ENCODE results near the gene CDCA7. TPM values are rescaled to one million over a fixed set of nuclear protein-coding genes. Genes with fewer than 3 reads are reported as not detected.

CDCA7 gene
- polyA plus RNA-seq, 3 donors from 2014 or later: 1.6 to 5.3 TPM; not detected in 1

DNA sequence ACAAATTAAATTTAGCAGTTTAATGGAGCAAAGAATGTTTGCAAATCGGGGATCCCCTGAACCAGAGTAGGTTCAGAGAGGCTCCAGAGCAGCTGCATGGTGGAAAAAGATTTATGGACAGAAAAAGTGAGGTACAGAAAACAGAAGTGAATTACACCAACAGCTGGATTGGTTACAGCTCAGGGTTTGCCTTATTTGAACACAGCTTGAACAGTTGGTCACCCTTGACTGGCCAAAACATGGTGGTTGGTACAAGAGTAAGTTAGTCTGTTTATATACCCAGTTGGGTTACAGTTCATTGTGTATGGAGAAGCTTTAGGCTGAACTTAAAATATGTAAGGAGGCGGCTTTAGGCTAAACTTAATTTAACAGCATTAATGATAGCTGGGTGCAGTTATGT is 5.4 kb upstream of the CDCA7 start:
- H3K9me3 Mint-ChIP-seq: peaks cover 1 to 14% (median 6%) of the 10 kb centered on the region in 6 donors

DNA sequence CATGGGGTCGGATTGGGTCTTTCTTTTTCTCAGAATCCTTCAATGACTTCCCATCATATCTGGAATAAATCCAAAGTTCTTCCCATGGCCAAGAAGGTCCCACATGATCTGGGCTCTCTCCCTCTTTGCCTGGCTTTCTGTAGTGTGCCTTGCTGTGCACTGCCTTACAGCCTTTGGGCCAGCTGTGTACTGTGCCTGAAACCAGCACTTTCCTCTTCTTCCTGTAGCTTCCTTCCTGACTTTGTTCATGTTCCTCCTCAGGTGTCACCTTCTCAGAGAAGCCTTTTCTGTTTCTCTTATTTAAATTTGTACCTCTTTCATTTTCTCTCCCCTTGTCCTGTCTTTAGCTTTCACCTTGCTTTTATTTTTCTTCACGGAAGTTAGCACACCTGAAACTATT is 4.3 kb upstream of the CDCA7 start:
- no peak overlapping the region for H3K4me3 Mint-ChIP-seq
- H3K27ac Mint-ChIP-seq: no peak overlapping the region
- peaks cover 7 to 10% of the 10 kb centered on the region in 2 donors for H3K4me1 Mint-ChIP-seq
- H3K9me3 Mint-ChIP-seq: peaks cover 0 to 12% (median 5%) of the 10 kb centered on the region in 6 donors
- H3K36me3 Mint-ChIP-seq: peaks cover 0 to 4% (median 0%) of the 10 kb centered on the region in 3 donors
- peaks cover 6 to 20% (median 7%) of the 10 kb centered on the region in 3 donors for H3K27me3 Mint-ChIP-seq (ENCODE audit: low read depth in 3 of 3)
- no peak for DNase-seq

More for the DNA sequence above, 5.4 kb upstream of the CDCA7 start:
- Mint-ChIP-seq H3K4me1 (peaks cover 5 to 7% of the 10 kb centered on the region in 2 donors), H3K4me3 (no peak overlapping the region), H3K27me3 (ENCODE audit: low read depth in 3 of 3) (peaks cover 5 to 19% (median 6%) of the 10 kb centered on the region in 3 donors), H3K36me3 (peaks cover 0 to 4% (median 0%) of the 10 kb centered on the region in 3 donors), H3K27ac (no peak overlapping the region)
- DNase-seq: no peak

GRCh38 chr2:173351879-173352278 is 2.8 kb upstream of the CDCA7 start:
- DNase-seq: no peak
- peaks cover 6 to 23% (median 7%) of the 10 kb centered on the region in 3 donors for H3K27me3 Mint-ChIP-seq (ENCODE audit: low read depth in 3 of 3)
- no peak overlapping the region for H3K4me3 Mint-ChIP-seq
- H3K27ac Mint-ChIP-seq: no peak overlapping the region
- peaks cover 0 to 2% (median 0%) of the 10 kb centered on the region in 6 donors for H3K9me3 Mint-ChIP-seq
- no peaks in the 10 kb centered on the region for H3K36me3 Mint-ChIP-seq
- peaks cover 13 to 18% of the 10 kb centered on the region in 2 donors for H3K4me1 Mint-ChIP-seq

GRCh38 chr2:173353556-173353955 is 1.1 kb upstream of the CDCA7 start:
- Mint-ChIP-seq H3K36me3 (no peaks in the 10 kb centered on the region), H3K27ac (no peak overlapping the region), H3K9me3 (peaks cover 0 to 2% (median 0%) of the 10 kb centered on the region in 6 donors), H3K4me3 (peak overlapping the region in 3 of 5 donors; percentile 87 to 92 (median 88)), H3K27me3 (ENCODE audit: low read depth in 3 of 3) (peaks cover 6 to 28% (median 7%) of the 10 kb centered on the region in 3 donors), H3K4me1 (peaks cover 13 to 18% of the 10 kb centered on the region in 2 donors)
- DNase-seq: no peak

GRCh38 chr2:173354073-173354581 is 545 bp upstream of the CDCA7 start:
- Mint-ChIP-seq H3K4me1 (peaks cover 13 to 18% of the 10 kb centered on the region in 2 donors), H3K4me3 (peak overlapping the region; percentile 84 to 92 (median 87)), H3K27ac (no peak overlapping the region), H3K36me3 (no peaks in the 10 kb centered on the region), H3K27me3 (ENCODE audit: low read depth in 3 of 3) (peaks cover 6 to 28% (median 7%) of the 10 kb centered on the region in 3 donors), H3K9me3 (peaks cover 0 to 2% (median 0%) of the 10 kb centered on the region in 6 donors)
- peak in 1 of 3 donors; percentile 15 for DNase-seq

- peak overlapping the region; percentile 81 to 85 (median 84) for H3K4me3 Mint-ChIP-seq
- DNase-seq: peak; percentile 6 to 30 (median 28)
- peaks cover 0 to 2% (median 0%) of the 10 kb centered on the region in 6 donors for H3K9me3 Mint-ChIP-seq
- H3K4me1 Mint-ChIP-seq: peaks cover 13 to 18% of the 10 kb centered on the region in 2 donors
- no peak overlapping the region for H3K27ac Mint-ChIP-seq
- H3K27me3 Mint-ChIP-seq (ENCODE audit: low read depth in 3 of 3): peaks cover 6 to 28% (median 7%) of the 10 kb centered on the region in 3 donors
- no peaks in the 10 kb centered on the region for H3K36me3 Mint-ChIP-seq
Measured at GRCh38 chr2:173355132-173355865, 627 bp downstream of the CDCA7 start.

DNA sequence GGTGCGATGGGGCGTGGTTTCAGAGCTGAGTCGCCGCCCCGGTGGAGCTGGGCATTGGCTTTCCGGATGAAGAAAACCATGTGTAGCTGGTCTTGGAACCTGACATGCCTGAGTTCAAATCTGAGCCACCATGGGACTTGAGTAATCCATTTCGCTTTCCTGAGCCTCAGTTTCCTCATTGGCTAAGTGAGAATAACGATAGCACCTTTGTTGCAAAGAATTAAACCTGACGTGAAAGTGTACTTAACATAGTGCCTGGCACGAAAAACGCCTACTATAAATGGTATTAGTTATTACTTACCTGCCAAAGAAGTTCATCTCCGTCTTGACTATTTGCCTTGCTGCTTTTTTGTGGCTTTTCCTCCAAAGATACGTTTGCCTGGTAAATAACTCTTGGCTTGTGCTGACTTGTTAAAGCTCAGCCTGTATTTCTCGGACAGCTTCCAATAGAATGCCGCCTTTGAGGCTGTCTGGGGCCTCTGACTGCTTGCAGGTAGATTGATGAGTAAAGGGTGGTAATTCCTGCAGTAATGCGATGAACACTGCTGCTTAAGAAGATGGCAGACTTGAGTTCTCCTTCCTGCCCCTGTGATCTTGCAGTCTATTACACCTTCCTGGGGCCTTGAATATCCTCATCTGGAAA is 1.3 kb downstream of the CDCA7 start:
- Mint-ChIP-seq H3K4me3 (peak overlapping the region; percentile 81 to 85 (median 84)), H3K27ac (no peak overlapping the region), H3K27me3 (ENCODE audit: low read depth in 3 of 3) (peaks cover 6 to 28% (median 7%) of the 10 kb centered on the region in 3 donors), H3K4me1 (peaks cover 13 to 18% of the 10 kb centered on the region in 2 donors), H3K9me3 (no peaks in the 10 kb centered on the region), H3K36me3 (no peaks in the 10 kb centered on the region)
- DNase-seq: no peak

- DNase-seq: no peak
- H3K9me3 Mint-ChIP-seq: no peaks in the 10 kb centered on the region
- no peak overlapping the region for H3K4me3 Mint-ChIP-seq
- no peak overlapping the region for H3K27ac Mint-ChIP-seq
- peaks cover 6 to 24% (median 7%) of the 10 kb centered on the region in 3 donors for H3K27me3 Mint-ChIP-seq (ENCODE audit: low read depth in 3 of 3)
- H3K4me1 Mint-ChIP-seq: peaks cover 13 to 18% of the 10 kb centered on the region in 2 donors
- H3K36me3 Mint-ChIP-seq: no peaks in the 10 kb centered on the region
Measured at GRCh38 chr2:173357346-173357745, 2.7 kb downstream of the CDCA7 start.

- no peaks in the 10 kb centered on the region for H3K36me3 Mint-ChIP-seq
- H3K4me3 Mint-ChIP-seq: peak overlapping the region in 1 of 5 donors; percentile 16
- H3K27ac Mint-ChIP-seq: no peak overlapping the region
- peaks cover 4 to 19% (median 4%) of the 10 kb centered on the region in 3 donors for H3K27me3 Mint-ChIP-seq (ENCODE audit: low read depth in 3 of 3)
- peaks cover 13 to 18% of the 10 kb centered on the region in 2 donors for H3K4me1 Mint-ChIP-seq
- DNase-seq: no peak
- H3K9me3 Mint-ChIP-seq: no peaks in the 10 kb centered on the region
Measured at GRCh38 chr2:173358616-173359015, 3.9 kb downstream of the CDCA7 start.

DNA sequence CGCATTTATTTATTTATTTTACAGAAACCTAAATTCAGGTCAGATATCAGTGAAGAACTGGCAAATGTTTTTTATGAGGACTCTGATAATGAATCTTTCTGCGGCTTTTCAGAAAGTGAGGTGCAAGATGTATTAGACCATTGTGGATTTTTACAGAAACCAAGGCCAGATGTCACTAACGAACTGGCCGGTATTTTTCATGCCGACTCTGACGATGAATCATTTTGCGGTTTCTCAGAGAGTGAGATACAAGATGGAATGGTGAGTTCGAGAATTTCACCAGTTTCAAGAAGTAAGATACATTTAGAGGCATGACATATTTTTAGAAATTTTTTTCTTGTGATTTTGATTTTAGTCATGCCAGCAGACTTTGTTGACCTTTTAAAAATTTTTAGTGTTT is 4.6 kb downstream of the CDCA7 start:
- Mint-ChIP-seq H3K4me3 (peak overlapping the region in 1 of 5 donors; percentile 16), H3K9me3 (no peaks in the 10 kb centered on the region), H3K36me3 (peaks cover 0 to 4% (median 0%) of the 10 kb centered on the region in 3 donors), H3K27me3 (ENCODE audit: low read depth in 3 of 3) (peaks cover 0 to 13% (median 3%) of the 10 kb centered on the region in 3 donors), H3K4me1 (peaks cover 9 to 12% of the 10 kb centered on the region in 2 donors), H3K27ac (no peak overlapping the region)
- peak in 1 of 3 donors; percentile 19 for DNase-seq

- no peaks in the 10 kb centered on the region for H3K9me3 Mint-ChIP-seq
- no peak overlapping the region for H3K27ac Mint-ChIP-seq
- H3K27me3 Mint-ChIP-seq (ENCODE audit: low read depth in 3 of 3): peaks cover 0 to 1% (median 1%) of the 10 kb centered on the region in 3 donors
- H3K4me1 Mint-ChIP-seq: peaks cover 0 to 8% of the 10 kb centered on the region in 2 donors
- no peak for DNase-seq
- no peak overlapping the region for H3K4me3 Mint-ChIP-seq
- H3K36me3 Mint-ChIP-seq: peaks cover 0 to 3% (median 0%) of the 10 kb centered on the region in 3 donors
Measured at GRCh38 chr2:173370198-173370597, 15.5 kb downstream of the CDCA7 start.

DNA sequence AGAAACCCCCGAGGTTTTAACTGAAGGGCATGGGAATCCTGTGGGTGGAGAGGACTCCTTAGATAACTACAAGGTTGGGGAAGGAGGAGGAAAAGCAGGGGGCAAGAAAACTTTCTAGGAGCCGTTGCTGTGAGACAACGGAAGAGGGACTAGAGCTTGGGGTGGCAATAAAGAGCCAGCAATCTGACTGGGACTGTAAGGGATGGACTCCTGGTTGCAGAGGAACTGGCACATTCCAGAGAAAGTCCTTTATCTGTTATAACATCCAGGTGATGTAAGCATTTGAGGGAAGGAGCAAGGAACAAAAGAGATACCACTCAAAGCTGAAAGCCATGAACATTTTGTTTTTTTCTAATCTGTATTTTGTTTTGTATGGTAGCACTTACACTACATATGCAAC is 16.4 kb downstream of the CDCA7 start:
- H3K4me1 Mint-ChIP-seq: peaks cover 0 to 8% of the 10 kb centered on the region in 2 donors
- H3K9me3 Mint-ChIP-seq: no peaks in the 10 kb centered on the region
- no peaks in the 10 kb centered on the region for H3K36me3 Mint-ChIP-seq
- H3K4me3 Mint-ChIP-seq: no peak overlapping the region
- no peak overlapping the region for H3K27ac Mint-ChIP-seq
- DNase-seq: no peak
- H3K27me3 Mint-ChIP-seq (ENCODE audit: low read depth in 3 of 3): peaks cover 0 to 1% (median 1%) of the 10 kb centered on the region in 3 donors

GRCh38 chr2:173373290-173373689 is 18.6 kb downstream of the CDCA7 start:
- H3K27me3 Mint-ChIP-seq (ENCODE audit: low read depth in 3 of 3): peaks cover 0 to 1% (median 1%) of the 10 kb centered on the region in 3 donors
- DNase-seq: no peak
- no peak overlapping the region for H3K4me3 Mint-ChIP-seq
- H3K27ac Mint-ChIP-seq: no peak overlapping the region
- H3K4me1 Mint-ChIP-seq: peaks cover 0 to 8% of the 10 kb centered on the region in 2 donors
- H3K36me3 Mint-ChIP-seq: no peaks in the 10 kb centered on the region
- no peaks in the 10 kb centered on the region for H3K9me3 Mint-ChIP-seq

DNA sequence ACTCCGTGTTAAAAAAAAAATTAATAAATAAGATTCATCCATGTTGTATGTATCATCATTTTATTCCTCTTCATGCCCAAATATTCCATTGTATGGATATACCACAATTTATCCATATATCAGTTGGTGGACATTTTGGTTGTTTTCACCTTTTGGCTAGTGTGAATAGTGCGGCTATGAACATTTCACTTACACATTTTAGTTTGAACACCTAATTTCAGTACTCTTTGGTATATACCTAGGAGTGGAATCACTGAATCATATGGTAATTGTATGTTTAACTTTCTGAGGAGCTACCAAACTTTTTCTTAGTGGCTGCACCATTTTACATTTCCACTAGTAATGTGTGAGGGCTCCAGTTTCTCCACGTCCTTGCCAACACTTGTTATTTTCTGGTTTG is 20.0 kb downstream of the CDCA7 start:
- H3K4me1 Mint-ChIP-seq: peaks cover 0 to 8% of the 10 kb centered on the region in 2 donors
- H3K9me3 Mint-ChIP-seq: no peaks in the 10 kb centered on the region
- DNase-seq: no peak
- H3K27me3 Mint-ChIP-seq (ENCODE audit: low read depth in 3 of 3): peaks cover 0 to 1% (median 1%) of the 10 kb centered on the region in 3 donors
- H3K27ac Mint-ChIP-seq: no peak overlapping the region
- H3K36me3 Mint-ChIP-seq: no peaks in the 10 kb centered on the region
- H3K4me3 Mint-ChIP-seq: no peak overlapping the region

Data from immature natural killer cell (primary cell).